ENCODE measurements around the gene ZNF319. TPM values are rescaled to one million over a fixed set of nuclear protein-coding genes. Genes with fewer than 3 reads are reported as not detected.

ZNF319 gene
- polyA plus RNA-seq, 1 experiment: 4.7 TPM

DNA sequence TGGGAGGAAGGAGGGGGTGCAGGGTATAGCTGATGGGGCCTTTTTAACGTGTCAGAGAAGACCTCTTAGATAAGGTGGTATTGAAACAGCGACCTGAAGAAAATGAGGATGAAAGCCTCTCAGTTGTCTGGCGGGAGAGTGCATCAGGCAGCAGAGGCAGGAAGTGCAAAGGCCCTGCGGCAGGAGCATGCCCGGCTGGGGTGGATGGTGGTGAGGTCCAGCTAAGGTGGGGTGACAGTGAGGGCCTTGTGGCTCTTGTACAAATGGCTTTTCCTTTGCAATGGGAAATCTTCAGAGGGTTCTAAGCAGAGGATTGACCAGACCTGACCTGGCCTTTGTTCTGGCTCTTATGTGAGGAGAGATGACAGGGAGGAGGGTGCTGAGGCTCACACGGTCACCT, 36.5 kb upstream of the ZNF319 start:
- Histone ChIP-seq H3K27me3 (ENCODE audit: control insufficient read depth, insufficient read depth, low read length) (peaks cover 14% of the 10 kb centered on the region), H3K4me3 (ENCODE audit: low read depth, low read length) (no peak overlapping the region), H3K9me3 (ENCODE audit: control insufficient read depth, insufficient read depth, low read length) (no peaks in the 10 kb centered on the region; the same call in 1 of the 2 replicates), H3K27ac (ENCODE audit: low read depth, low read length) (no peak overlapping the region)
- TF ChIP-seq, protein P1, sequence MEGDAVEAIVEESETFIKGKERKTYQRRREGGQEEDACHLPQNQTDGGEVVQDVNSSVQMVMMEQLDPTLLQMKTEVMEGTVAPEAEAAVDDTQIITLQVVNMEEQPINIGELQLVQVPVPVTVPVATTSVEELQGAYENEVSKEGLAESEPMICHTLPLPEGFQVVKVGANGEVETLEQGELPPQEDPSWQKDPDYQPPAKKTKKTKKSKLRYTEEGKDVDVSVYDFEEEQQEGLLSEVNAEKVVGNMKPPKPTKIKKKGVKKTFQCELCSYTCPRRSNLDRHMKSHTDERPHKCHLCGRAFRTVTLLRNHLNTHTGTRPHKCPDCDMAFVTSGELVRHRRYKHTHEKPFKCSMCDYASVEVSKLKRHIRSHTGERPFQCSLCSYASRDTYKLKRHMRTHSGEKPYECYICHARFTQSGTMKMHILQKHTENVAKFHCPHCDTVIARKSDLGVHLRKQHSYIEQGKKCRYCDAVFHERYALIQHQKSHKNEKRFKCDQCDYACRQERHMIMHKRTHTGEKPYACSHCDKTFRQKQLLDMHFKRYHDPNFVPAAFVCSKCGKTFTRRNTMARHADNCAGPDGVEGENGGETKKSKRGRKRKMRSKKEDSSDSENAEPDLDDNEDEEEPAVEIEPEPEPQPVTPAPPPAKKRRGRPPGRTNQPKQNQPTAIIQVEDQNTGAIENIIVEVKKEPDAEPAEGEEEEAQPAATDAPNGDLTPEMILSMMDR (IDR thresholded peaks at IDR 0.05; ENCODE audit: low read depth, low read length): no peak
- DNase-seq (ENCODE audit: low read depth, low spot score): no peak
- CTCF ChIA-PET: interaction anchor here (0.9 kb wide), 1 partner anchor 60 kb away, joined by 3 read pairs; no protein-coding TSS in a partner anchor
- POLR2A ChIA-PET: no interaction called here

DNA sequence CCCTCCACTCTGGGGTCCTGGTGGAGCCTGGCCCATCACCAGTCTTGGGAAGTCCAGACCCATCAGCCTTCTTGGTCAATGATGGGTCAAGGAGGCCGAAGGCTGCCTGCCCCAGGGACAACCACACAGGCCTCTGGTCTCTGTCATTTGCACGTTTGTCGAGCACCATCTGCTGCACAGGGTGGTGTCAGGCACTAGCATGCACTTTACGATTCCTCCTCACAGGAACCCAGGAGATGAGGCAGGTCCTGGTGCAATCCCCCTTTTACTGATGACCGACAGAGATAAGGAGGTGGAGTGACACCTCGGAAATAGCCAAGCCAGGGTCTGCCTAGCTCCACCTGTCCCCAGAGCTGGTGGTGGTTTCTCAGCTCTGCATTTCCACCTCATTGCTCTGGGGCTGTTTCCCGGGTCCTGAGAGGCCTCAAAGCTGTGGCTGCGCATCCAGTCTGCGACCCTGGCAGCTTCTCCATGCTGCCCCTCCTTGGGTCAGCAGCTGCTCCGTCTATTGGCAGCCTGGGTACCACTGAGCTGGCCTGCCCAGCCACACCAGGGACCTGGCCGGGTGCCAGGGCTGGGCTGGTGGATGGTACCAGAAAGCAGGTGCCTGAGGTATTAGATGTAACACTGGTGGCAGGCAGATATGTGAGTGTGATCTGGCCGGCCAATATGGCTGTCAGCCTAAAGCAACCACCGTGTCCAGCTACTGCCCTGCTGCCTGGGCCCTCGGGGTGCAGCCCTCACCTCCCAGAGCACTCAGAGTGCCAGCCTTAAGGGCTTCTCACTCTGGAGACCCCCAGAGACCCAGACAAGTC, 35.1 kb upstream of the ZNF319 start:
- Histone ChIP-seq H3K9me3 (ENCODE audit: control insufficient read depth, insufficient read depth, low read length) (no peaks in the 10 kb centered on the region; the same call in 1 of the 2 replicates), H3K4me3 (ENCODE audit: low read depth, low read length) (no peak overlapping the region), H3K27me3 (ENCODE audit: control insufficient read depth, insufficient read depth, low read length) (peaks cover 14% of the 10 kb centered on the region), H3K27ac (ENCODE audit: low read depth, low read length) (no peak overlapping the region)
- DNase-seq (ENCODE audit: low read depth, low spot score): no peak
- TF ChIP-seq, protein P1 (IDR thresholded peaks at IDR 0.05; ENCODE audit: low read depth, low read length): no peak
- ChIA-PET CTCF (interaction anchor here (0.7 kb wide), 1 partner anchor 58 kb away, joined by 5 read pairs; no protein-coding TSS in a partner anchor), POLR2A (no interaction called here)

DNA sequence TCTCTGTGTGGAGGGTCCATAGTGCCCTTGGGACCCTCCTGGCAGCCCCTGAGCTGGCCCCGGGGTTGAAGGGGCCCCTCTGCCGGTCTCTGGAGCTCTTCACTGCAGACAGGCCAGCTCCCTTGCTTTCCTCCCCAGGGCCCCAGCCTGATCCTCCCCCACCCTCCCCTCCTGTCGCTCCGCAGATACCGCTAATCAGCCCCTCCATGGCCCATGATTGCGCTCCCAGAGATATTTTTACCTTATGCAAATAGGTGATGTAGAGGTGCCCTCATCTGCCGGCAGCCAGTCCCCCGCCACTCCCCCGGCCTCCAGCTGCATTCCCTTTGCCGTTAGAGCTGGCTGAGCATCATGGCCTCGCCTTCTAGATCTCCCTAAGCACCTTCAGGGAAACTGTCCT, 34.3 kb upstream of the ZNF319 start:
- TF ChIP-seq, protein P1 (IDR thresholded peaks at IDR 0.05; ENCODE audit: low read depth, low read length): no peak
- ChIA-PET POLR2A (no interaction called here), CTCF (interaction anchor here (0.5 to 0.7 kb wide), 2 partner anchors 58 to 317 kb away, joined by 4 to 5 read pairs; no protein-coding TSS in a partner anchor)
- Histone ChIP-seq H3K4me3 (ENCODE audit: low read depth, low read length) (no peak overlapping the region), H3K27me3 (ENCODE audit: control insufficient read depth, insufficient read depth, low read length) (peaks cover 14% of the 10 kb centered on the region), H3K9me3 (ENCODE audit: control insufficient read depth, insufficient read depth, low read length) (no peaks in the 10 kb centered on the region; the same call in 1 of the 2 replicates), H3K27ac (ENCODE audit: low read depth, low read length) (no peak overlapping the region)
- no peak for DNase-seq (ENCODE audit: low read depth, low spot score)

DNA sequence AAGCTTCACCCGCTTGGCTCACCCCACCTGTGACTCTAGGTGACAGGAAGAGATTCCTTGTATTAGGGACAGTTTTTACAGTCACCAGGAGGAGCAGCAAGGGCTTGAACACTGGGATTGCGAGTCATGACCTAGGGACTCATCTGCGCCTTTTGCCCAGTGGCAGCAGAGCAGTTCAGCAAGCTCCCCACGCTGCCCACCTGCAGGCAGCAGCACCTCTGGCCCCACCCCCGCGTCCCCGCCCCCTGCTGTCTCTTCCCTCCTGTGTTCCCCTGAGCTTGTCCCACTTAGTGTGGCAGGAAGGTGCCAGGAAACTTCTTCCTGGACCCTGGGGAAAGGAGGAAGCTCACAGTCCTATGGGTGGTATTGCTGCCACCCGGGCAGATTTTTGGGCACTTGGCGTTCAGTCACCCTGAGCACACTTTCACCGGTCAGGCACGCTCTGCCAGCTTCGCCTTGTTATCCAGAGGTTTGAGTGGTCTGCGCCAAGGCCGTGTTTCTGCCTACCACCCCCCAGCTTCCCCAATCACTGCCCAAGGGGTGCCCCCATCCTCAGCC, 33.7 kb upstream of the ZNF319 start:
- peaks cover 17% of the 10 kb centered on the region for H3K27me3 ChIP-seq (ENCODE audit: control insufficient read depth, insufficient read depth, low read length)
- H3K9me3 ChIP-seq (ENCODE audit: control insufficient read depth, insufficient read depth, low read length): no peaks in the 10 kb centered on the region; the same call in 1 of the 2 replicates
- no peak overlapping the region for H3K4me3 ChIP-seq (ENCODE audit: low read depth, low read length)
- no peak overlapping the region for H3K27ac ChIP-seq (ENCODE audit: low read depth, low read length)
- TF ChIP-seq, protein P1 (IDR thresholded peaks at IDR 0.05; ENCODE audit: low read depth, low read length): no peak
- POLR2A ChIA-PET: no interaction called here
- no peak for DNase-seq (ENCODE audit: low read depth, low spot score)
- CTCF ChIA-PET: interaction anchor here (0.5 kb wide), 1 partner anchor 317 kb away, joined by 4 read pairs; no protein-coding TSS in a partner anchor
